Measurements from ENCODE around the gene RALGAPB. TPM values are rescaled to one million over a fixed set of nuclear protein-coding genes. Genes with fewer than 3 reads are reported as not detected.
A peak's percentile ranks its signal among the peaks of the same experiment; 100 is the strongest.

Gene RALGAPB
- total RNA-seq, 2 donors from 2014 or later, result 45.6 to 50.6 TPM

GRCh38 chr20:38446441-38447209, 26.0 kb upstream of the RALGAPB start:
- Histone ChIP-seq H3K4me1 (replicated peaks) (no peaks in the 10 kb centered on the region), H3K36me3 (no peaks in the 10 kb centered on the region), H3K4me3 (peak overlapping the region; percentile 77 to 86), H3K9me3 (no peaks in the 10 kb centered on the region), H3K27me3 (replicated peaks; ENCODE audit: insufficient read depth) (no peaks in the 10 kb centered on the region), H3K27ac (peak overlapping the region; percentile 83 to 85)
- intact Hi-C loops (cut with DNase I), result loop anchor here (1.0 kb wide), 1 partner anchor 11 kb away; the partner anchor contains the start of gene SNHG17
- TF ChIP-seq, protein P1, sequence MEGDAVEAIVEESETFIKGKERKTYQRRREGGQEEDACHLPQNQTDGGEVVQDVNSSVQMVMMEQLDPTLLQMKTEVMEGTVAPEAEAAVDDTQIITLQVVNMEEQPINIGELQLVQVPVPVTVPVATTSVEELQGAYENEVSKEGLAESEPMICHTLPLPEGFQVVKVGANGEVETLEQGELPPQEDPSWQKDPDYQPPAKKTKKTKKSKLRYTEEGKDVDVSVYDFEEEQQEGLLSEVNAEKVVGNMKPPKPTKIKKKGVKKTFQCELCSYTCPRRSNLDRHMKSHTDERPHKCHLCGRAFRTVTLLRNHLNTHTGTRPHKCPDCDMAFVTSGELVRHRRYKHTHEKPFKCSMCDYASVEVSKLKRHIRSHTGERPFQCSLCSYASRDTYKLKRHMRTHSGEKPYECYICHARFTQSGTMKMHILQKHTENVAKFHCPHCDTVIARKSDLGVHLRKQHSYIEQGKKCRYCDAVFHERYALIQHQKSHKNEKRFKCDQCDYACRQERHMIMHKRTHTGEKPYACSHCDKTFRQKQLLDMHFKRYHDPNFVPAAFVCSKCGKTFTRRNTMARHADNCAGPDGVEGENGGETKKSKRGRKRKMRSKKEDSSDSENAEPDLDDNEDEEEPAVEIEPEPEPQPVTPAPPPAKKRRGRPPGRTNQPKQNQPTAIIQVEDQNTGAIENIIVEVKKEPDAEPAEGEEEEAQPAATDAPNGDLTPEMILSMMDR (IDR thresholded peaks at IDR 0.05), result peak; percentile 62 to 97 (median 96)
- TF ChIP-seq POLR2AphosphoS5 (IDR thresholded peaks at IDR 0.05) (peak; percentile 91), POLR2A (IDR thresholded peaks at IDR 0.05) (peak; percentile 52)
- DNase-seq (ENCODE audit: low spot score), result peak; percentile 80
- WGBS, result 2% methylated on average over 56 of the region's 56 CpGs

GRCh38 chr20:38447251-38447661, 25.4 kb upstream of the RALGAPB start:
- intact Hi-C loops (cut with DNase I), result no loop called here
- 40% methylated on average over 12 of the region's 12 CpGs for WGBS
- H3K36me3 ChIP-seq, result no peaks in the 10 kb centered on the region
- no peaks in the 10 kb centered on the region for H3K4me1 ChIP-seq (replicated peaks)
- peak overlapping the region; percentile 83 to 85 for H3K27ac ChIP-seq
- no peak for DNase-seq (ENCODE audit: low spot score)
- H3K9me3 ChIP-seq, result no peaks in the 10 kb centered on the region
- no peak for TF ChIP-seq POLR2A (IDR thresholded peaks at IDR 0.05)
- TF ChIP-seq, protein P1 (IDR thresholded peaks at IDR 0.05), result no peak
- TF ChIP-seq POLR2AphosphoS5 (IDR thresholded peaks at IDR 0.05), result no peak
- no peaks in the 10 kb centered on the region for H3K27me3 ChIP-seq (replicated peaks; ENCODE audit: insufficient read depth)
- peak overlapping the region; percentile 77 to 86 for H3K4me3 ChIP-seq

DNA sequence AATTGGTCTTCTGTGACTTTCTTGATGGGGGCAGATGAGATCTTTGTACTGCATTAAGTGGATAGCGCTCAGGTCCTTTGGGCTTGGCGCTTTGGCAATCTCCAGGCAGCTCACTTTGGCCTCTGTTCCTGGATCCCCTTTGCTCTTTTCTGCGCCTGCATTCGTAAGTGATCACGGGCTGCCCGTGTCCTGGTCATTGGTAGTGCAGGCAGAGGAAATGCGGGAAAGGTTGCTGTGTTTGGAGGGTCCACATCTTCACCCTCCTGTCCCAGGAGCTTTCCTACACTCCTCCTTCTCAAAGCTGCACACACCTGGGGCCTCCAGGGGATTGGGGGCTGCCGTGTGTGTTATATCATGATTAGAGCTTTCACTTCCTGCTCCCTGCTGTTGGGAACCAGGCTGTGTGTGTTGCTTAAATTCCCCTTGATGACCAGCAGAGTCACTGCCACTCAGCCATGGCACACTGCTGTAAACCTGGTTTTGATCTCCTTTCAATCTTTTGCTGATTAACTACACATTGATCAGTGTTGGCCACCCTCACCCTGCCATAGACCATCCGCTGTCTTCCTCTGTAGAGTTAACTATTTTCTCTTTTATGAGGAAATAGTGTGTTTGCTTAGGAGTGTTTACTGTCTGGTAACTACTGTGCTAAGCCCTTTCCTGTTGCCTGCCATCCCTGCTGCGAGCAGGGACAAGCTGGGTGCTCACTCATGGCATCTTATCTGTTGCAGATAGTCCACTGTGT, 24.5 kb upstream of the RALGAPB start:
- no peaks in the 10 kb centered on the region for H3K27me3 ChIP-seq (replicated peaks; ENCODE audit: insufficient read depth)
- peak overlapping the region in 1 of 2 donors; percentile 21 for H3K4me3 ChIP-seq
- H3K4me1 ChIP-seq (replicated peaks), result no peaks in the 10 kb centered on the region
- H3K27ac ChIP-seq, result peak overlapping the region; percentile 28 to 50
- peak; percentile 23 for TF ChIP-seq POLR2AphosphoS5 (IDR thresholded peaks at IDR 0.05)
- TF ChIP-seq POLR2A (IDR thresholded peaks at IDR 0.05), result no peak
- intact Hi-C loops (cut with DNase I), result no loop called here
- no peaks in the 10 kb centered on the region for H3K36me3 ChIP-seq
- DNase-seq (ENCODE audit: low spot score), result no peak
- 78% methylated on average over 10 of the region's 10 CpGs for WGBS
- H3K9me3 ChIP-seq, result no peaks in the 10 kb centered on the region

- 87% methylated on average over 3 of the region's 3 CpGs for WGBS
- no peaks in the 10 kb centered on the region for H3K36me3 ChIP-seq
- peak overlapping the region in 1 of 2 donors; percentile 50 for H3K27ac ChIP-seq
- no peak for DNase-seq (ENCODE audit: low spot score)
- no peaks in the 10 kb centered on the region for H3K9me3 ChIP-seq
- no peaks in the 10 kb centered on the region for H3K27me3 ChIP-seq (replicated peaks; ENCODE audit: insufficient read depth)
- no peaks in the 10 kb centered on the region for H3K4me1 ChIP-seq (replicated peaks)
- peak overlapping the region in 1 of 2 donors; percentile 21 for H3K4me3 ChIP-seq
- TF ChIP-seq POLR2AphosphoS5 (IDR thresholded peaks at IDR 0.05) (no peak), POLR2A (IDR thresholded peaks at IDR 0.05) (no peak)
- TF ChIP-seq, protein P1 (IDR thresholded peaks at IDR 0.05), result no peak
- intact Hi-C loops (cut with DNase I), result no loop called here
Measured at GRCh38 chr20:38449046-38449445, 23.6 kb upstream of the RALGAPB start.

GRCh38 chr20:38450412-38450975, 22.1 kb upstream of the RALGAPB start:
- intact Hi-C loops (cut with DNase I), result no loop called here
- 93% methylated on average over 7 of the region's 7 CpGs for WGBS
- H3K9me3 ChIP-seq, result no peaks in the 10 kb centered on the region
- no peak for DNase-seq (ENCODE audit: low spot score)
- no peaks in the 10 kb centered on the region for H3K36me3 ChIP-seq
- no peak overlapping the region for H3K4me3 ChIP-seq
- no peaks in the 10 kb centered on the region for H3K27me3 ChIP-seq (replicated peaks; ENCODE audit: insufficient read depth)
- H3K4me1 ChIP-seq (replicated peaks), result no peaks in the 10 kb centered on the region
- no peak overlapping the region for H3K27ac ChIP-seq
- no peak for TF ChIP-seq POLR2A (IDR thresholded peaks at IDR 0.05)
- no peak for TF ChIP-seq POLR2AphosphoS5 (IDR thresholded peaks at IDR 0.05)
- TF ChIP-seq, protein P1 (IDR thresholded peaks at IDR 0.05), result no peak
